ENCODE measurements around the gene KLC1.

Gene KLC1

GRCh38 chr14:103735815-103736545, 107.0 kb downstream of the KLC1 start:
- no peak for DNase-seq (ENCODE audit: low spot score)

DNA sequence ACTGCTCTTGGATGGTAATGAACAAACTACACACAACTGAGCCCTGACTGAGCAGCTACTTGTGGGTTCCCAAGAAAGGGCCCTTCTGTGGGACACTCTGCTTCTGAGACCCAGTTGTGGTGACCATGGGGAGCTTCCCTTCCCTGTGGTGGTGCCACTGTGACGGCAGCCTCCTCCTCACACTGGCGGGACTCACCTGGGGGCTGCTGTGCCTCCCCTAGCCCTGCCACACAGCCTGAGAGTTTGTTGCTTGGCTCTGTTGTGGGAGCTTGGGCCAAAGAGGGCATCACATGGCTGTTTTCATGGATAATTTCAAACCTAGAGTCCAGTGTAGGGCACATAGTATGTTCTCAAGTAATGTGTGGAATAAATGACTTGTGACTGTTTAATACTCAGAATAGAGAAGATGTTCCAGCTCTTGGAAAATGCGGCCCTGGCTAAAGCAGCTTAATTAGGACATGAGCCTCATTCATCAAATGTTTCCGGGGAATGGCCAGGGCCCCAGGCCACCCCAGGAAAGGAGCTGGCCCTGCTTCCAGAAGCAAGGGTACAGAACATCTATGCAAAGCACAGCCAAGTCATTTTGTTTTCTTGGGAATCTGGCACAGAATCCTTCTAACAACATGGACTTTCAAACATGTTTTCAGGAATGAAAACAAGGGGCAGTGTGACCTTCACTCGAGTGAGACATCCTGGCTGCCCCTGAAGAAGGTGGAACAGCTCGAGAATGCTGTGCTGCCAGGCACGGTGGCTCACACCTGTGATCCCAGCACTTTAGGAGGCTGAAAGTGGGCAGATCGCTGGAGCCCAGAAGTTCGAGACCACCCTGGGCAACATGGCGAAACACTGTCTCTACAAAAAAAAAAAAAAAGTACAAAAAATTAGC, 107.8 kb downstream of the KLC1 start:
- no peak for DNase-seq (ENCODE audit: low spot score)

GRCh38 chr14:103737432-103738045, 108.5 kb downstream of the KLC1 start:
- DNase-seq (ENCODE audit: low spot score) = no peak

DNA sequence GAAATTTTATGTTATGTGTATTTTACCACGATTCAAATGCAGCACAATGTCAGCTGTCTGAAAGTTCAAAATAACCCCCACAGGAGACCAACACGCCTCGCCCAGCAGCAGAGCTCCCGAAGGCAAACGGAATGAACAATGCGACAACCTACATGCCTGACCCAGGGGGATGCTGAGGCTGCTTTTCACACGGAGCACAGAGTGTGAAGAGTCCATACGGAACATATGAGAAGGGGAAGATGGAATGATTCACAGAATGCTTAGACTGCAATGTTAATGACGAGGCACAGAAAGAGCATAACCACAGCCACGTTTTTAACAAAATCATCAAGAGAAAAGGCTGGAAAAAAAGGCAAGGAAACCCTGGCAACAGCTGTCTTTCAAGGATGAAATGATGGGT, 109.2 kb downstream of the KLC1 start:
- DNase-seq (ENCODE audit: low spot score) = no peak

DNA sequence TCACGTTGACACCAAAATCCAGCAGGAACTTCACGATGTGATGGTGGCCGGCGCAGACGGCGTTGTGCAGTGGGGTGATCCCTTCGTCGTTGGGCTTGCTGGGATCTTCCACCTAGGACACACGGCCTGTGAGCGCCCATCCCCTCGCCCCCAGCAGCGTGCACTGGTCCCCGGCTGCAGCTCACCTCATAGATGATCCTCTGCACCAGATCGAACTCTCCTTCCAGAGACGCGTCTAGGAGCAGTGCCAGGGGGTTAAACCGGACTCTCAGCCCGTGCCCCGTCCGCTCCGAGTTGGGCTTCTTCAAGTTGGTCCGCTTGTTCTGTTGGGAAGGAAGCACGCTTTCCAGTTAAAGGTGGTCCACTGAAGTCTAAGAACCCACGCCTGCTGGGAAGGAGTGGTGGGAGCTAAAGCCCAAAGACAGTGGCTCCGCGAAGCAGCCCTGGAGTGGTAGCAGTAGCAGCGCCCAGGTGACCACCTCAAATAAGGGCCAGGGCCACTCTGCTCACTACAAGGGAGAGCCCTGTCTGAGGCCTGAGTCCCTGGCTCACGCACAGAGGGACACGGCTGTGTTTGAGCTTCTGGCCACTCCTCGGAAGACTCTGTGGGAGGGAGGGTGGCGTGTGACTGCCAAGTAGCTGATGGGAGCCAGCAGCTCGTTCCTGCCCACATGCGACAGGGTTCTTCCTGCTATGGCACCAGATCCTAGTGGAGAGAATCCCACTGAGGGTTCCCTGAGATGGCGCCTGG, 109.9 kb downstream of the KLC1 start:
- no peak for DNase-seq (ENCODE audit: low spot score)

GRCh38 chr14:103739466-103739792, 110.4 kb downstream of the KLC1 start:
- no peak for DNase-seq (ENCODE audit: low spot score)

DNA sequence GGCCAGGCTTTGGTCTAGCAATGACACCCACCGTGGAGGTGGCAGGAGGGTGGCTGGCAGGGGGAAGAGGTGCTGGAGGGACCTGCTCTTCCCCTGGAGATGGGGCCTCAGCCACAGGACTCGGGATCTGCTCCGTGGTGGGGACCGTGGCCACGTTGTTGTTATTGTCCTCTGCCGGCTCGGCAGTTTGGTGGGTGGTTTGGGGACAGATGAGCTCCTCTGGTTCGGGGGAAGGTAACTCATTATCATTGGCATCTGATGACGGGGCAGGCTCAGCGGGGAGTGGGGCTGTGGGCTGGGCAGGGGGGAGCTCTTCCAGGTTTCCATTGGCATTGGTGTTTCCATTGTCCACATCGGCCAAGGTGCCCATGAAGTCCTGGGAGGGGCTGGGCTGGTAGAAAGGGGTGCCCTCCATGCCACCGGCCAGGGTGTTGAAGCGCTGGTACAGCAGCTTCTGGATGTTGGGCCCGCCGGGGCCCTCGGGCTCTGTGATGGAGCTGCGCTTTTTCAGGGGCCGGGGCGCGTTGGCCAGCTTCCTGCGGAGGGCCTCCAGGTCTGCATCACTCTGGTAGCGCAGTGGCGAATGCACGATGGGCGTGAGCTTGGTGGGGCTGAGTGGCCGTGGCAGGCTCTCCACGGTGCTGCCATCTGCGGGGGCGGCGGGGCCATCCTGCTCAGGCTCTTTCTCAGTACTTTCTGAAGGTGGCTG, 110.9 kb downstream of the KLC1 start:
- no peak for DNase-seq (ENCODE audit: low spot score)

- DNase-seq (ENCODE audit: low spot score) = no peak
Measured at GRCh38 chr14:103740991-103741689, 112.1 kb downstream of the KLC1 start.

DNA sequence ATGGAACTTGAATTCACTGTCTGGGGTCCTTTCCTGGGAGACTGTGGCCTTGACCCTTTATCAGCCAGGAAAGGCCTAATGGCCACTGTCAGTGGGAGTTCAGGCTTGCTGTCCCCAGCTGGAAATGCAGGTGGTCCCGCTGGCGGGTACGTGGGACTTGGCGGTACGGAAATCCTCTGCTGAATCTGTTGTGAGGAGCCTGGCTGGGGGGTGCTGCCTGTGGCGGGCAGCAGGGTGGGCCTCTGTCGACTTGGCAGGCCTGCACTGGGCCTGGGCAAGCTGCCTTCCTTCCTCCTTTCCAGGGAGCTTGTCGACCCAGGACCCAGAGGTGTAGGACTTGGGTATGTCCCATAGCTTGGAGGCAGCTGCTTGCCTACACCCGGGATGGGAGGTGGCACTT, 112.9 kb downstream of the KLC1 start:
- no peak for DNase-seq (ENCODE audit: low spot score)

DNA sequence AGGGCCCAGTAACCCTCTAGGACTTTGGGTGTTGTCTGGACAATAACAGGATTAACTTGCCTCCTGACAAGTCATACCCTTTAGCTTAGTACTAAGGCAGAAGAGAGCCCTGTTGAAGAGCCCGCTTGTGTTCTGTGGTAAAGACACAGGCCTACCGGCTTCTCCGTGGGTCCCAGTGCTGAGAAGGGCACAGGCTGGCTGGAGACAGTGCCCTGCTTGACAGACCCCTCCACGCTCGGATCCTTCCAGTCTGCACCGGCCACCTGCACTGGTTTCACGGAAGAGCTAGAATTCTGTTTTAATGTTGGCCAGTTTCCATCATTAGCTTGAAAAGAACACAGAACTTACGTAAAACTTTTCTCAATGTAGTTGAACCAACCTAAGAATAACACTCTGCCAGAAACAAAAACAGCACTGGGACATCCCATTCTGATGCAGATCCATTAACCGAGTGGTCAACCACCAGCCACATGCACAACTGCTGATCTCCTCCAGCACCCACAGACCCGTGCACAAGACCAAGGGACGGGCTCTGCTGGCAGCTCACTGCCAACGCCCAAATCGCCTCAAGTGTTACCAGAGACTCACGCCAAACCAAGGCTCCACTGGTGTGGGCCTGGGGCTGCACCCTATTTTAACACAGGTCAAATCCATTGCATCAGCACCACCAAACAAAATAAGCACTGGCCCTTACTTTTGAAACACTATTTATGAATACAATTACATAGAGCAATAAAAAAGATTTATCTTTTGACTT, 113.7 kb downstream of the KLC1 start:
- no peak for DNase-seq (ENCODE audit: low spot score)

DNA sequence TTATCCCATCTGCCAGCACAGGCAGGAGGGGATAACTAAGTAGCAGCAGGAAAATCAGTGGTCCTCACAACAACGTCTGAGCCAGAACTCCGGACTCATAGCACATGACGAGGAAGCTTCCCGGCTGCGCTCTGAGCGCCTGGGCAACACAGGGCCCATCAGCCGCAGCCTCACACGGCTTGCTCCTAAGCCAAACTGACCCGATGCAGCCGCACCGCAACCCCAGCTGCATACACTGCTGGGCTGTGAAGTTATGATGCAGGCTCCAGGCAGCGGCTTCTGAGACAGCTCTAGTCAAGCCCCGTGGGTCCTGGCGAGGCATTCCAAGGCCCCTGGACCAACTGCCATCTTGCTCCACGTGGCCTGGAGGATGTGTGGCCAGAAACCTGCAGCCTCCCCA, 114.7 kb downstream of the KLC1 start:
- no peak for DNase-seq (ENCODE audit: low spot score)

GRCh38 chr14:103744621-103745395, 115.8 kb downstream of the KLC1 start:
- no peak for DNase-seq (ENCODE audit: low spot score)

GRCh38 chr14:103745424-103745823, 116.4 kb downstream of the KLC1 start:
- no peak for DNase-seq (ENCODE audit: low spot score)

DNA sequence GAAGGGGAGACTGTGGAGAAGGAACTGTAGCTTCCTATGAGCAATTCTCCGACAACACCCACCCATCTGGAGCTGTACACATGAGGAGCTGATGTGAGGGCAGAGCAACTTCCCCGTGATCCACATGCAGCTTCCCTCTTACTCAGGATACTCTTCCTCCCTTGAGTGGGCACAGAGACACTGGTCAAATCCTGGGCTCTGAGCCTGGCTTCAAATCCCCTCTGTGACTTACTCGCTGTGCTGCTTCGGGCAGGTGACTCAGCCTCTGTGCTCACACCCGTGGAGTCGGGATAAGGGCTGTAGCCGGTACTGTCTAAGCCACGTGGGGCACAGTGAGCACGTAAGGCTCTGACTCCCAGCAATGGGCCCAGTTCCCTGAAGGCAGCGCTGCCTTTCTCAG, 117.7 kb downstream of the KLC1 start:
- no peak for DNase-seq (ENCODE audit: low spot score)

- peak; percentile 49 for DNase-seq (ENCODE audit: low spot score)
Measured at GRCh38 chr14:103748534-103748857, 119.5 kb downstream of the KLC1 start.

DNA sequence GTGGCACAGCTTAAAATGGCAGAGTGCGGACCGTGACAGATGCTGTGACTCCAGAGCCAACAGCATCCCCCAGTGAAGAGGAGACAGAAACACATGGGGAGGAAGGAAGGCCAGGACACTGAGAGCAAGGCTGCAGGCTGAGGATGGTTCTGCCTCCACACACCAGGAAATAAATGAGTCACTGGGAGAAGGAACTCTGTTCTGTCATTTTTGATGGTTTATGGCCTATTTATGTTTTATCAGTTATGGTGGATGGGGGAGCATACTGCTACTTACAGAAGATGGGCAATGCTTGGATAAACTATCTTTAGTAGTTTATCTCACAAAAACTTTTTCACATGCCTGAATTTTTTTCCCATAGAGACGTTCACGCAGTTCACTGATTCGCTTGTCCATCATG, 120.4 kb downstream of the KLC1 start:
- no peak for DNase-seq (ENCODE audit: low spot score)

DNA sequence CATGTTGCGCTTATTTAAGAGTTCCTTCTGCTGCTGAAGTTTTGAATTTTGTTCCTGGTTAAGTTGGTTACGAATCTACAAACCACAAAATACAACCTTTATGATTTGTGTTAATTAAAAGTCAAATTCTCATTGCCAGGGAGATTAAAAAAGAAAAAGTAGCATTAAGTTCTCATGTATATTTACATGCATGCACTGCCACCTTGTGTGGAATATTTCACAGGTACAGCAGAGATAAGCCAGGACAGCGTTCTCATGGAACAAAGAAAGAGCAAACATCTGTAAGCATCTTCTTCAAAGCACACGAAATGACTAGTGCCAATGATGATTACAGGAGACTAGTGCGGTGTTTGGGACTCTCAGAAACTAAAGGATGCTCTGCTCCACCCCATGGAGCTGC, 120.8 kb downstream of the KLC1 start:
- DNase-seq (ENCODE audit: low spot score) = no peak
